ENCODE data around the gene PRKN.

GRCh38 chr6:161840380-161840779, 887.2 kb downstream of the PRKN start:
- TF ChIP-seq, protein P1, sequence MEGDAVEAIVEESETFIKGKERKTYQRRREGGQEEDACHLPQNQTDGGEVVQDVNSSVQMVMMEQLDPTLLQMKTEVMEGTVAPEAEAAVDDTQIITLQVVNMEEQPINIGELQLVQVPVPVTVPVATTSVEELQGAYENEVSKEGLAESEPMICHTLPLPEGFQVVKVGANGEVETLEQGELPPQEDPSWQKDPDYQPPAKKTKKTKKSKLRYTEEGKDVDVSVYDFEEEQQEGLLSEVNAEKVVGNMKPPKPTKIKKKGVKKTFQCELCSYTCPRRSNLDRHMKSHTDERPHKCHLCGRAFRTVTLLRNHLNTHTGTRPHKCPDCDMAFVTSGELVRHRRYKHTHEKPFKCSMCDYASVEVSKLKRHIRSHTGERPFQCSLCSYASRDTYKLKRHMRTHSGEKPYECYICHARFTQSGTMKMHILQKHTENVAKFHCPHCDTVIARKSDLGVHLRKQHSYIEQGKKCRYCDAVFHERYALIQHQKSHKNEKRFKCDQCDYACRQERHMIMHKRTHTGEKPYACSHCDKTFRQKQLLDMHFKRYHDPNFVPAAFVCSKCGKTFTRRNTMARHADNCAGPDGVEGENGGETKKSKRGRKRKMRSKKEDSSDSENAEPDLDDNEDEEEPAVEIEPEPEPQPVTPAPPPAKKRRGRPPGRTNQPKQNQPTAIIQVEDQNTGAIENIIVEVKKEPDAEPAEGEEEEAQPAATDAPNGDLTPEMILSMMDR (conservative IDR thresholded peaks at IDR 0.05; ENCODE audit: low read depth, low read length): no peak
- no peak for TF ChIP-seq EZH2 (IDR thresholded peaks at IDR 0.05; ENCODE audit: borderline replicate concordance, low read depth, low read length, poor library complexity, severe bottlenecking)

Data from A673 (cell line).